Left lung (tissue), 10 donors: ENCODE measurements around the gene PLBD2. TPM values are rescaled to one million over a fixed set of nuclear protein-coding genes. Genes with fewer than 3 reads are reported as not detected.

Source experiments
- ATAC-seq: fragments of 200-7000 bp; cut with Tn5 transposase; one replicate; pipeline ENCODE4 v1.9.1; 2020; ENCODE audit warnings: moderate library complexity
- DNase-seq, 4 donors: peaks; one replicate each; pipeline ENCODE4 v3.0.0-alpha.2; 2013 to 2020
- H3K27ac ChIP-seq, 2 donors: fragments of 200-600 bp; sonication (generic) in 1 of 2; one replicate each; pipeline versions ENCODE4 v1.5.0 to v1.8.0; 2020 to 2021
- H3K27me3 ChIP-seq, 2 donors: fragments of 200-600 bp; sonication (generic) in 1 of 2; one replicate each; pipeline versions ENCODE4 v1.5.0 to v1.8.0; 2020 to 2021
- H3K36me3 ChIP-seq, 2 donors: fragments of 200-600 bp; sonication (generic) in 1 of 2; one replicate each; pipeline versions ENCODE4 v1.5.0 to v1.8.0; 2020 to 2021
- H3K4me1 ChIP-seq, 2 donors: fragments of 200-600 bp; one replicate each; pipeline ENCODE4 v1.8.0; 2021
- H3K4me3 ChIP-seq, 2 donors: fragments of 200-600 bp; sonication (generic) in 1 of 2; one replicate each; pipeline versions ENCODE4 v1.5.0 to v1.8.0; 2020 to 2021; ENCODE audit warnings: mild to moderate bottlenecking in 1 of 2
- H3K9me3 ChIP-seq, 2 donors: fragments of 200-600 bp; sonication (generic) in 1 of 2; one replicate each; pipeline versions ENCODE4 v1.5.0 to v1.8.0; 2020 to 2021
- CTCF ChIP-seq, 2 donors: fragments of 200-600 bp; sonication (generic) in 1 of 2; IDR thresholded peaks; one replicate each; pipeline versions ENCODE4 v1.5.0 to v1.8.0; 2021; ENCODE audit warnings: antibody characterized with exemption in 2 of 2
- intact Hi-C, 2 donors: fragments of 100-400 bp; cut with DNase I; formaldehyde crosslinking; loops; one replicate each; pipeline versions ENCODE4 v1.11.2 to v1.14.2; 2022
- polyA plus RNA-seq, 6 donors: library from polyadenylated mRNA; unstranded; fragments of 120-200 nt; gene quantifications; one replicate each; pipeline ENCODE4 v1.2.1, GENCODE V29; 2013; ENCODE audit not compliant: insufficient read length in 6 of 6
- total RNA-seq, 2 donors: library from RNA; stranded (reverse); fragmentation: NEBNext Ultra II Directional; extraction: Animal tissue kit (Norgen Biotek cat#: 25700); gene quantifications; one replicate each; pipeline ENCODE4 v1.2.1, GENCODE V29; 2021
- donor health status: DM: no; HTN: yes; CAD: no.
- donor health status: DM: no; HTN: no; CAD: no.

PLBD2 gene
- total and polyA plus RNA-seq, 8 donors, result 17.7 to 75.0 (median 20.7) TPM

GRCh38 chr12:113374823-113375428, 16.5 kb downstream of the PLBD2 start:
- DNase-seq (no peak), ATAC-seq (no peak)
- H3K36me3 ChIP-seq, result peaks cover 0 to 83% of the 10 kb centered on the region in 2 donors
- H3K27ac ChIP-seq, result no peak overlapping the region
- no peaks in the 10 kb centered on the region for H3K27me3 ChIP-seq
- intact Hi-C loops, result no loop called here
- no peak overlapping the region for H3K4me3 ChIP-seq
- no peaks in the 10 kb centered on the region for H3K4me1 ChIP-seq
- no peak for TF ChIP-seq CTCF (IDR thresholded peaks at IDR 0.05)
- H3K9me3 ChIP-seq, result no peaks in the 10 kb centered on the region

- DNase-seq (no peak), ATAC-seq (no peak)
- intact Hi-C loops, result no loop called here
- Histone ChIP-seq H3K4me3 (no peak overlapping the region), H3K36me3 (peaks cover 0 to 91% of the 10 kb centered on the region in 2 donors), H3K27me3 (no peaks in the 10 kb centered on the region), H3K4me1 (no peaks in the 10 kb centered on the region), H3K9me3 (no peaks in the 10 kb centered on the region), H3K27ac (no peak overlapping the region)
- no peak for TF ChIP-seq CTCF (IDR thresholded peaks at IDR 0.05)
Observed at GRCh38 chr12:113378291-113378690, 19.9 kb downstream of the PLBD2 start.

GRCh38 chr12:113381220-113381619, 22.8 kb downstream of the PLBD2 start:
- intact Hi-C loops, result no loop called here
- no peak for DNase-seq
- no peak for ATAC-seq
- Histone ChIP-seq H3K27me3 (no peaks in the 10 kb centered on the region), H3K9me3 (no peaks in the 10 kb centered on the region), H3K36me3 (peaks cover 0 to 90% of the 10 kb centered on the region in 2 donors), H3K4me1 (no peaks in the 10 kb centered on the region), H3K27ac (no peak overlapping the region), H3K4me3 (no peak overlapping the region)
- no peak for TF ChIP-seq CTCF (IDR thresholded peaks at IDR 0.05)

GRCh38 chr12:113382206-113382605, 23.8 kb downstream of the PLBD2 start:
- H3K27me3 ChIP-seq, result no peaks in the 10 kb centered on the region
- intact Hi-C loops, result no loop called here
- no peak overlapping the region for H3K27ac ChIP-seq
- no peaks in the 10 kb centered on the region for H3K4me1 ChIP-seq
- no peak for TF ChIP-seq CTCF (IDR thresholded peaks at IDR 0.05)
- no peaks in the 10 kb centered on the region for H3K9me3 ChIP-seq
- H3K4me3 ChIP-seq, result no peak overlapping the region
- no peak for DNase-seq
- no peak for ATAC-seq
- peaks cover 0 to 90% of the 10 kb centered on the region in 2 donors for H3K36me3 ChIP-seq

GRCh38 chr12:113384778-113385177, 26.4 kb downstream of the PLBD2 start:
- no peak for TF ChIP-seq CTCF (IDR thresholded peaks at IDR 0.05)
- Histone ChIP-seq H3K9me3 (no peaks in the 10 kb centered on the region), H3K4me1 (no peaks in the 10 kb centered on the region), H3K36me3 (peaks cover 0 to 92% of the 10 kb centered on the region in 2 donors), H3K27ac (no peak overlapping the region), H3K27me3 (no peaks in the 10 kb centered on the region), H3K4me3 (no peak overlapping the region)
- intact Hi-C loops, result no loop called here
- ATAC-seq, result no peak
- DNase-seq, result no peak
